HCT116 (cell line): ENCODE results near the gene ZNF423. TPM values are rescaled to one million over a fixed set of nuclear protein-coding genes. Genes with fewer than 3 reads are reported as not detected.

Source experiments
- ATAC-seq: fragments of 200-7000 bp; cut with Tn5 transposase; 2 replicates; pipeline ENCODE4 v1.9.1; 2020; ENCODE audit warnings: mild to moderate bottlenecking, moderate library complexity
- BruUV-seq: library from RNA; stranded (reverse); fragments of 400-500 nt; replicated peaks from 2 replicates; lab custom pipeline; 2021; lab: Mats Ljungman, UMichigan
- CTCF ChIA-PET: fragments of 300-600 bp; sonication (Branson Sonifier 250); formaldehyde crosslinking; loops from one replicate; lab custom pipeline; 2021; ENCODE audit warnings: antibody characterized with exemption; lab: Charles Lee
- POLR2A ChIA-PET: fragments of 300-600, 350-600 bp; sonication (Branson Sonifier 250); formaldehyde crosslinking; loops from one replicate; lab custom pipeline; 2021; ENCODE audit warnings: antibody characterized with exemption; lab: Charles Lee
- RAD21 ChIA-PET, 2 experiments: fragments of 300-600 bp; sonication (Branson Sonifier 250); formaldehyde crosslinking; loops; one replicate each; lab custom pipeline; 2023; ENCODE audit warnings: low total read pairs in 2 of 2; ENCODE audit not compliant: uncharacterized antibody in 2 of 2, unreplicated experiment in 2 of 2, low non-redundant PET in 1 of 2; lab: Charles Lee
- DNase-seq: peaks from one replicate; pipeline ENCODE4 v3.0.0-alpha.2; 2010; ENCODE audit warnings: low read depth, low spot score
- H2AFZ ChIP-seq: fragments of 200-600 bp; shearing (Covaris generic), sonication (generic); 2 replicates; pipeline ENCODE4 v1.6.1; 2017; ENCODE audit warnings: low read depth, mixed run types, mixed read lengths, antibody characterized with exemption, low read length; ENCODE audit not compliant: poor library complexity, severe bottlenecking
- H3K27ac ChIP-seq: 2 replicates; pipeline ENCODE4 v1.5.1; 2012; ENCODE audit warnings: low read depth, low read length
- H3K27me3 ChIP-seq: fragments of 200-600 bp; sonication (generic); 2 replicates; pipeline ENCODE4 v1.6.1; 2016; ENCODE audit warnings: mixed run types, low read length, mixed read lengths; ENCODE audit not compliant: insufficient read depth
- H3K36me3 ChIP-seq, 2 experiments: fragments of 200-500 bp in 1 of 2; fragments of 200-600 bp in 1 of 2; sonication (Bioruptor generic) in 1 of 2; sonication (generic) in 1 of 2; 2 replicates each; pipeline versions ENCODE4 v1.5.1 to v1.6.1; 2014 to 2016; ENCODE audit warnings: low read length in 2 of 2, inconsistent platforms in 1 of 2, mixed read lengths in 1 of 2, mixed run types in 1 of 2; ENCODE audit not compliant: insufficient read depth in 2 of 2, control insufficient read depth in 1 of 2
- H3K4me1 ChIP-seq, 2 experiments: fragments of 200-600 bp in 1 of 2; sonication (generic) in 1 of 2; 2 replicates each; pipeline versions ENCODE4 v1.5.1 to v1.6.1; 2012 to 2017; ENCODE audit warnings: low read length in 2 of 2, inconsistent platforms in 1 of 2, mild to moderate bottlenecking in 1 of 2, mixed read lengths in 1 of 2, mixed run types in 1 of 2, moderate library complexity in 1 of 2; ENCODE audit not compliant: insufficient read depth in 2 of 2, control insufficient read depth in 1 of 2
- H3K4me2 ChIP-seq: fragments of 200-600 bp; sonication (generic); 2 replicates; pipeline ENCODE4 v1.6.1; 2017; ENCODE audit warnings: mixed run types, low read length, mixed read lengths
- H3K4me3 ChIP-seq, 2 experiments: fragments of 200-600 bp in 1 of 2; sonication (generic) in 1 of 2; replicated peaks in 1 of 2; 2 replicates each; pipeline ENCODE4 v1.5.1; 2011 to 2016; ENCODE audit warnings: low read length in 2 of 2, control low read depth in 1 of 2, low read depth in 1 of 2, mild to moderate bottlenecking in 1 of 2, mixed read lengths in 1 of 2, mixed run types in 1 of 2
- H3K79me2 ChIP-seq: fragments of 200-600 bp; sonication (generic); 2 replicates; pipeline ENCODE4 v1.6.1; 2017; ENCODE audit warnings: mild to moderate bottlenecking, mixed run types, low read length, moderate library complexity, mixed read lengths; ENCODE audit not compliant: insufficient read depth
- H3K9ac ChIP-seq: fragments of 200-600 bp; sonication (generic); 2 replicates; pipeline ENCODE4 v1.6.1; 2016; ENCODE audit warnings: low read length, mixed read lengths
- H3K9me2 ChIP-seq: fragments of 200-600 bp; sonication (generic), shearing (Covaris generic); 2 replicates; pipeline ENCODE4 v1.6.1; 2017; ENCODE audit warnings: mixed run types, mild to moderate bottlenecking, moderate library complexity; ENCODE audit not compliant: insufficient read depth
- H3K9me3 ChIP-seq, 2 experiments: fragments of 200-500 bp in 1 of 2; fragments of 200-600 bp in 1 of 2; sonication (Bioruptor generic) in 1 of 2; sonication (generic) in 1 of 2; 2 replicates each; pipeline ENCODE4 v1.6.1; 2014 to 2017; ENCODE audit warnings: low read length in 2 of 2, mixed read lengths in 2 of 2, inconsistent platforms in 1 of 2, low read depth in 1 of 2, mild to moderate bottlenecking in 1 of 2, mixed run types in 1 of 2, moderate library complexity in 1 of 2; ENCODE audit not compliant: control insufficient read depth in 1 of 2, insufficient read depth in 1 of 2
- H4K20me1 ChIP-seq: fragments of 200-600 bp; sonication (generic), shearing (Covaris generic); 2 replicates; pipeline ENCODE4 v1.6.1; 2017; ENCODE audit warnings: mixed run types, mild to moderate bottlenecking, moderate library complexity; ENCODE audit not compliant: insufficient read depth
- ELF1 ChIP-seq: IDR thresholded peaks from 2 replicates; pipeline ENCODE4 v1.6.1; 2012; ENCODE audit warnings: low read depth, borderline replicate concordance
- EZH2 ChIP-seq: fragments of 200-600 bp; sonication (generic); IDR thresholded peaks from 2 replicates; pipeline ENCODE4 v1.6.1; 2017; ENCODE audit warnings: antibody characterized with exemption, mixed run types
- REST ChIP-seq: IDR thresholded peaks from 2 replicates; pipeline ENCODE4 v1.6.1; 2012; ENCODE audit warnings: low read depth
- ZNF274 ChIP-seq: fragments of 200-500 bp; sonication (Bioruptor generic); IDR thresholded peaks from 2 replicates; pipeline ENCODE4 v1.6.1; 2014; ENCODE audit warnings: mild to moderate bottlenecking, low read depth, low read length, inconsistent platforms
- intact Hi-C: fragments of 100-400 bp; cut with micrococcal nuclease; formaldehyde crosslinking; loops from 2 replicates; pipeline ENCODE4 v1.10.0; 2022
- total RNA-seq: library from RNA; stranded (reverse); gene quantifications from one replicate; pipeline ENCODE4 v1.2.1, GENCODE V29; 2021; ENCODE audit not compliant: unreplicated experiment
- TF ChIP-seq, protein P1 (sequence below): IDR thresholded peaks from 2 replicates; pipeline ENCODE4 v1.6.1; 2012

ZNF423 gene
- total RNA-seq, 1 experiment from 2014 or later: 0.22 TPM

DNA sequence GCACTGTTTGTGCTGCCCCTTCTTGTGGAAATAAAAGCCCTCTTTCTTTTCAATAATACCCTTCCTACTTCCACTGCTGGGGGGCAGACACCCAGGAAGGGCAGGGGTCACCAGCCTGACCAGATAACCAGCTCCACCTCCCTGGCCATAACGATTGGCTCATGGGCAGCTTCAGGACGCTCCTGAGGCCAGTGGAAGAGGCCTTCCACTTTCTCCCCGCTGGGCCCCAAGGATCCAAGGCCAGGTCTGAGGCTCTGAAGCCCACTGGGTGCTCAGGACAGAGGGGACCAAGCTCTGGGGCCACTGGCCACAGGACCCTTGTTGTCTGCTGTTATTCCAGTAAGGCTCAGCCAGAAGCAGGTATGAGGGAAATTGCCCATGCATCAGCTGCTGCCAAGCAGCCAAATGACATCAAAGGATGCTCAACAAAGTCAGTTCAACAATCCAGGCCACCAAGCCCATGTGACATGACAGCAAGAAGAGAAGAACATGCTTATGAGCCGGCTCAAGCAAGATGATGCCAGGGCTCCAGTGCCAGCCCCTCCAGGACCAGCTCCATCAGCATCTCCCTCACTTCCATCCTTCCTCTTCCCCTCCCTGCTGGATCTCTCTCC lies 238.8 kb downstream of the ZNF423 start:
- POLR2A ChIA-PET: no interaction called here
- Histone ChIP-seq H4K20me1 (no peaks in the 10 kb centered on the region), H3K4me3 (no peak overlapping the region), H3K9me2 (no peaks in the 10 kb centered on the region), H2AFZ (no peak overlapping the region), H3K4me2 (no peak overlapping the region), H3K27ac (no peak overlapping the region), H3K4me1 (peaks cover 16 to 18% of the 10 kb centered on the region in 2 experiments), H3K27me3 (peaks cover 13% of the 10 kb centered on the region), H3K36me3 (no peaks in the 10 kb centered on the region), H3K79me2 (no peaks in the 10 kb centered on the region), H3K9me3 (no peaks in the 10 kb centered on the region), H3K9ac (no peak overlapping the region)
- intact Hi-C loops: loop anchor here (10.0 kb wide), 2 partner anchors 138 to 238 kb away; partner anchors contain the start of gene ZNF423
- CTCF ChIA-PET: no interaction called here
- TF ChIP-seq REST (no peak), ZNF274 (no peak), EZH2 (no peak), ELF1 (no peak)
- TF ChIP-seq, protein P1, sequence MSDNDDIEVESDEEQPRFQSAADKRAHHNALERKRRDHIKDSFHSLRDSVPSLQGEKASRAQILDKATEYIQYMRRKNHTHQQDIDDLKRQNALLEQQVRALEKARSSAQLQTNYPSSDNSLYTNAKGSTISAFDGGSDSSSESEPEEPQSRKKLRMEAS: no peak
- no peak for DNase-seq
- no peak for ATAC-seq
- RAD21 ChIA-PET: no interaction called here
- BruUV-seq: no TSS peak
